HepG2 (cell line): ENCODE data around the gene CDK18. TPM values are rescaled to one million over a fixed set of nuclear protein-coding genes. Genes with fewer than 3 reads are reported as not detected.

ENCODE experiments used
- ATAC-seq: fragments of 200-7000 bp; cut with Tn5 transposase; 3 replicates; pipeline ENCODE4 v1.9.1; 2020; ENCODE audit warnings: mild to moderate bottlenecking, moderate library complexity
- BruUV-seq: library from RNA; stranded (reverse); fragments of 400-500 nt; replicated peaks from 2 replicates; lab custom pipeline; 2021; lab: Mats Ljungman, UMichigan
- CTCF ChIA-PET: fragments of 300-600 bp; formaldehyde crosslinking; extraction: SDS; loops from one replicate; lab custom pipeline; 2021; ENCODE audit warnings: low total read pairs, inconsistent platforms, low intra/inter-chr PET ratio; lab: Yijun Ruan, JAX
- POLR2A ChIA-PET: fragments of 350-600 bp; sonication (Branson Sonifier 250); formaldehyde crosslinking; loops from one replicate; lab custom pipeline; 2020; ENCODE audit warnings: antibody characterized with exemption, inconsistent platforms; lab: Yijun Ruan, JAX
- DNase-seq: peaks from one replicate; pipeline ENCODE4 v3.0.0-alpha.2; 2015; ENCODE audit warnings: low spot score
- FAIRE-seq: peaks from 3 replicates; lab custom pipeline; 2011; peaks lifted over from hg19 to GRCh38; lab: Jason Lieb, UNC
- H2AFZ ChIP-seq: one replicate; pipeline ENCODE4 v1.6.1; 2011; ENCODE audit warnings: low read length, inconsistent platforms
- H3K27ac ChIP-seq: fragments of 300-600 bp; 3 replicates; pipeline ENCODE4 v1.8.0; 2011; ENCODE audit warnings: mixed run types, mild to moderate bottlenecking, mixed read lengths, low read length, inconsistent platforms; ENCODE audit not compliant: insufficient read depth; ENCODE audit errors: extremely low read length
- H3K27me3 ChIP-seq, 2 experiments: fragments of 200-600 bp in 1 of 2; 2 replicates in 1 of 2; 3 replicates in 1 of 2; pipeline versions ENCODE4 v1.6.0 to v1.8.0; 2011; ENCODE audit warnings: low read length in 2 of 2, mild to moderate bottlenecking in 2 of 2, moderate library complexity in 2 of 2, inconsistent platforms in 1 of 2; ENCODE audit not compliant: insufficient read depth in 2 of 2, control insufficient read depth in 1 of 2
- H3K36me3 ChIP-seq, 2 experiments: fragments of 200-600 bp in 1 of 2; replicated peaks in 1 of 2; 2 replicates in 1 of 2; 3 replicates in 1 of 2; pipeline versions ENCODE4 v1.5.1 to v1.8.0; 2011; ENCODE audit warnings: low read length in 2 of 2, inconsistent platforms in 1 of 2; ENCODE audit not compliant: insufficient read depth in 2 of 2, control insufficient read depth in 1 of 2
- H3K4me1 ChIP-seq: 2 replicates; pipeline ENCODE4 v1.5.1; 2012; ENCODE audit warnings: low read length, inconsistent platforms; ENCODE audit not compliant: insufficient read depth
- H3K4me2 ChIP-seq: 2 replicates; pipeline ENCODE4 v1.6.0; 2011; ENCODE audit warnings: low read depth, low read length, inconsistent platforms
- H3K4me3 ChIP-seq, 3 experiments: fragments of 200-600 bp in 1 of 3; sonication (generic), shearing (Covaris generic) in 1 of 3; replicated peaks in 1 of 3; 2 replicates each; pipeline ENCODE4 v1.5.1; 2011 to 2016; ENCODE audit warnings: low read length in 3 of 3, inconsistent platforms in 2 of 3, low read depth in 2 of 3, mild to moderate bottlenecking in 2 of 3, control low read depth in 1 of 3, mixed read lengths in 1 of 3; ENCODE audit not compliant: insufficient read depth in 1 of 3
- H3K79me2 ChIP-seq: one replicate; pipeline ENCODE4 v1.6.1; 2011; ENCODE audit warnings: low read length, inconsistent platforms; ENCODE audit not compliant: insufficient read depth
- H3K9ac ChIP-seq: 2 replicates; pipeline ENCODE4 v1.6.0; 2011; ENCODE audit warnings: mild to moderate bottlenecking, low read depth, low read length, inconsistent platforms; ENCODE audit not compliant: insufficient read depth
- H3K9me3 ChIP-seq: 2 replicates; pipeline ENCODE4 v1.5.1; 2012; ENCODE audit warnings: mild to moderate bottlenecking, low read length
- H4K20me1 ChIP-seq: 2 replicates; pipeline ENCODE4 v1.6.0; 2011; ENCODE audit warnings: inconsistent platforms, mild to moderate bottlenecking, low read length, moderate library complexity; ENCODE audit not compliant: insufficient read depth
- ESRRA ChIP-seq: sonication (generic); formaldehyde crosslinking; IDR thresholded peaks from 2 replicates; pipeline ENCODE4 v1.5.1; 2020; ENCODE audit warnings: mild to moderate bottlenecking, low read depth, missing genetic modification reagents
- HNRNPUL1 ChIP-seq: fragments of 200-400 bp; formaldehyde crosslinking; IDR thresholded peaks from 2 replicates; pipeline ENCODE4 v1.6.1; 2017; ENCODE audit warnings: low read depth, mild to moderate bottlenecking, low read length, moderate library complexity
- MYC ChIP-seq: sonication (generic); formaldehyde crosslinking; IDR thresholded peaks from 2 replicates; pipeline ENCODE4 v1.9.0; 2021; ENCODE audit warnings: missing genetic modification reagents, borderline replicate concordance
- NFKB2 ChIP-seq: sonication (generic); formaldehyde crosslinking; IDR thresholded peaks from 2 replicates; pipeline ENCODE4 v1.4.0; 2020; ENCODE audit warnings: missing genetic modification reagents, borderline replicate concordance
- SRSF4 ChIP-seq: fragments of 200-400 bp; formaldehyde crosslinking; IDR thresholded peaks from one replicate; pipeline ENCODE4 v1.6.1; 2018; ENCODE audit warnings: mild to moderate bottlenecking, low read depth, low read length, moderate library complexity; ENCODE audit not compliant: poor library complexity, severe bottlenecking
- XBP1 ChIP-seq: sonication (generic); formaldehyde crosslinking; IDR thresholded peaks from 2 replicates; pipeline ENCODE4 v1.5.0; 2020; ENCODE audit warnings: missing genetic modification reagents
- ZFP37 ChIP-seq: sonication (generic); formaldehyde crosslinking; IDR thresholded peaks from 2 replicates; pipeline ENCODE4 v1.4.0; 2020; ENCODE audit warnings: missing genetic modification reagents, borderline replicate concordance
- WGBS: methylation state at CpG from one replicate; pipeline ENCODE4 v1.1.6; 2017; ENCODE audit warnings: low lambda C conversion rate; 5-methylcytosine and 5-hydroxymethylcytosine counted together
- in situ Hi-C: cut with HindIII; loops from 2 replicates; pipeline ENCODE4 v1.10.0; 2017; ENCODE audit warnings: low pct_unique_long_range_greater_than_20kb; ENCODE audit not compliant: extremely low pct_ligation_motif_present
- intact Hi-C: fragments of 100-400 bp; cut with micrococcal nuclease; formaldehyde crosslinking; loops from one replicate; pipeline ENCODE4 v1.10.0; 2022; ENCODE audit not compliant: unreplicated experiment
- polyA plus RNA-seq, 8 experiments: library from polyadenylated mRNA; depleted of rRNA in 3 of 8; stranded (reverse) in 7 of 8; unstranded in 1 of 8; fragments of >200 nt; fragmentation: Illumina TruSeq in 4 of 8; extraction: Trizol in 4 of 8; gene quantifications; 2 replicates each; pipeline versions ENCODE4 v1.2.1 to v1.2.3, GENCODE V29; 2011 to 2016; ENCODE audit warnings: low read depth in 4 of 8, missing spikeins in 1 of 8, mixed read lengths in 1 of 8; ENCODE audit not compliant: insufficient read depth in 1 of 8
- total RNA-seq, 5 experiments: library from RNA; depleted of rRNA; stranded (reverse); fragments of >200 nt; fragmentation: Illumina TruSeq; extraction: Trizol; gene quantifications; 2 replicates each; pipeline ENCODE4 v1.2.3, GENCODE V29; 2016; ENCODE audit warnings: low read depth in 1 of 5
- TF ChIP-seq, protein P1 (sequence below): sonication (generic); formaldehyde crosslinking; conservative IDR thresholded peaks from 2 replicates; pipeline ENCODE4 v1.4.0; 2020; ENCODE audit warnings: missing genetic modification reagents
- TF ChIP-seq, protein P2 (sequence below): sonication (generic); formaldehyde crosslinking; IDR thresholded peaks from 2 replicates; pipeline ENCODE4 v1.4.0; 2020; ENCODE audit warnings: missing genetic modification reagents

CDK18 gene
- total and polyA plus RNA-seq, 2 of the 13 experiments (the other 11 are each of a cell fraction or from before 2014, with no cell fraction given), result 6.4 to 38.8 TPM

DNA sequence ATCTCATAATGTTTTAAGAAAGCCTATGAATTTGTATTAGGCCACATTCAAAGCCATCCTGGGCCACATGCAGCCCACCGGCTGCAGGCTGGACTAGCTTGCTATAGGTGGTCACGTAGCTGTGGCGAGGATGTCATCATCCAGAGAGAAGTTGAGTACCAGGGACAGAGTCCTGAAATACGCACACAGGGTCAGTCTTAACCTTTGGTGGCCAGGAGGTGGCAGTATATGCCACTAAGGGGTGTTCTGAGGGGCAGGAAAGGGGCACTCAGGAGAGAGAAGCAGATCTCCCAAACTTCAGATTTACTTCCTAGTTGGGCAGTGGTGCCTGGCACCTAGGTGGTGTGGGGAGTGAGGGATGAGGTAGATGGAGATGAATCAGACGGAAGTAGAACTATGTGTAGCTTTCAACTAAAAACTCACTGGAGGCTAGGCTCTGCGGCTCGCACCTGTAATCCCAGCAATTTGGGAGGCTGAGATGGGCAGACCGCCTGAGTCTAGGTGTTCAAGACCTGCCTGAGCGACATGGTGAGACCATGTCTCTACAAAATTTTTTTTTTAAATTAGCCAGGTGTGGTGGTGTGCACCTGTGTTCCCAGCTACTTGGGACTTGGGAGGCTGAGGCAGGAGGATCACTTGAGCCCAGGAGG lies 16.3 kb upstream of the CDK18 start (continued):
- TF ChIP-seq HNRNPUL1, result no peak
- TF ChIP-seq, protein P1, sequence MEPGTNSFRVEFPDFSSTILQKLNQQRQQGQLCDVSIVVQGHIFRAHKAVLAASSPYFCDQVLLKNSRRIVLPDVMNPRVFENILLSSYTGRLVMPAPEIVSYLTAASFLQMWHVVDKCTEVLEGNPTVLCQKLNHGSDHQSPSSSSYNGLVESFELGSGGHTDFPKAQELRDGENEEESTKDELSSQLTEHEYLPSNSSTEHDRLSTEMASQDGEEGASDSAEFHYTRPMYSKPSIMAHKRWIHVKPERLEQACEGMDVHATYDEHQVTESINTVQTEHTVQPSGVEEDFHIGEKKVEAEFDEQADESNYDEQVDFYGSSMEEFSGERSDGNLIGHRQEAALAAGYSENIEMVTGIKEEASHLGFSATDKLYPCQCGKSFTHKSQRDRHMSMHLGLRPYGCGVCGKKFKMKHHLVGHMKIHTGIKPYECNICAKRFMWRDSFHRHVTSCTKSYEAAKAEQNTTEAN, result no peak
- TF ChIP-seq, protein P2, sequence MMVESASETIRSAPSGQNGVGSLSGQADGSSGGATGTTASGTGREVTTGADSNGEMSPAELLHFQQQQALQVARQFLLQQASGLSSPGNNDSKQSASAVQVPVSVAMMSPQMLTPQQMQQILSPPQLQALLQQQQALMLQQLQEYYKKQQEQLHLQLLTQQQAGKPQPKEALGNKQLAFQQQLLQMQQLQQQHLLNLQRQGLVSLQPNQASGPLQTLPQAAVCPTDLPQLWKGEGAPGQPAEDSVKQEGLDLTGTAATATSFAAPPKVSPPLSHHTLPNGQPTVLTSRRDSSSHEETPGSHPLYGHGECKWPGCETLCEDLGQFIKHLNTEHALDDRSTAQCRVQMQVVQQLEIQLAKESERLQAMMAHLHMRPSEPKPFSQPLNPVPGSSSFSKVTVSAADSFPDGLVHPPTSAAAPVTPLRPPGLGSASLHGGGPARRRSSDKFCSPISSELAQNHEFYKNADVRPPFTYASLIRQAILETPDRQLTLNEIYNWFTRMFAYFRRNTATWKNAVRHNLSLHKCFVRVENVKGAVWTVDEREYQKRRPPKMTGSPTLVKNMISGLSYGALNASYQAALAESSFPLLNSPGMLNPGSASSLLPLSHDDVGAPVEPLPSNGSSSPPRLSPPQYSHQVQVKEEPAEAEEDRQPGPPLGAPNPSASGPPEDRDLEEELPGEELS (CRISPR knock-in tag), result no peak
- TF ChIP-seq XBP1 (CRISPR knock-in tag), result no peak
- TF ChIP-seq ZFP37 (CRISPR knock-in tag), result no peak
- no peak for TF ChIP-seq SRSF4

DNA sequence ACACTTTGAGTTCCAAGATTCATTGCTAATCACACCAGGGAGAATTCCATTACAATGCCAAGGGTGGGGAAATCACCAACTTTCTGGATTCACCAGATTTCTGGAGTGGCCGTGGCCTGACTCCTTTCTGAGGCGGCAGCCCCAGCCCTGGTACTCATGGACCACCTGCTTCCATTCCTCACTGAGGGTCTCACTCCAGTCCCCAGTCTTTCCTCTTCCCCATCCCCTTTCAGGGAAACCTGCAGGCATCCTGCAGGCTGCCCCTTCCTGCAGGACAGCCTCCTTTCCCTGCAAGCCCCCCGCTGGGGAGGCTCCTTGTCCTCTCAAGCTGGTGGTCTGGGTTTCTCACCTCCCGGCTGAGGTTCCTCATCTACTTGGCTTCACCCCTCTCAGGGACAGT lies 12.7 kb upstream of the CDK18 start:
- no peak for DNase-seq
- Histone ChIP-seq H3K79me2 (no peaks in the 10 kb centered on the region), H4K20me1 (no peaks in the 10 kb centered on the region), H2AFZ (no peak overlapping the region), H3K9ac (no peak overlapping the region), H3K4me3 (peak overlapping the region in 1 of 3 experiments; percentile 51; a peak in 2 of 6 replicates), H3K36me3 (no peaks in the 10 kb centered on the region), H3K27me3 (peaks cover 0 to 14% of the 10 kb centered on the region in 2 experiments; a peak in 2 of 5 replicates), H3K4me1 (peaks cover 73% of the 10 kb centered on the region), H3K4me2 (peak overlapping the region; percentile 83), H3K9me3 (no peaks in the 10 kb centered on the region), H3K27ac (peak overlapping the region; percentile 17)
- in situ Hi-C loops (no loop called here), intact Hi-C loops (loop anchor here (1.0 kb wide), 1 partner anchor 13 kb away; the partner anchor contains the start of gene CDK18)
- no TSS peak for BruUV-seq
- POLR2A ChIA-PET, result interaction anchor here (1.0 to 2.3 kb wide), 7 partner anchors 10 to 140 kb away, joined by 3 to 12 read pairs (median 6); partner anchors contain the start of gene CDK18
- no peak for FAIRE-seq
- CTCF ChIA-PET, result interaction anchor here (6.3 kb wide), 1 partner anchor 32 kb away, joined by 86 read pairs; no protein-coding TSS in a partner anchor
- ATAC-seq, result no peak
- WGBS, result 0% methylated on average over 3 of the region's 4 CpGs
- 0 out of 2 replicates have a peak, but pooled peaks have one; percentile 7 for TF ChIP-seq MYC (CRISPR knock-in tag)
- peak; percentile 28; the same call in 1 of the 2 replicates for TF ChIP-seq NFKB2 (CRISPR knock-in tag)
- no peak for TF ChIP-seq ESRRA (CRISPR knock-in tag)
